CD14-positive monocyte (primary cell): Measurements from ENCODE around the gene SLC25A21. TPM values are rescaled to one million over a fixed set of nuclear protein-coding genes. Genes with fewer than 3 reads are reported as not detected.
"Not testable (repeated sequence)": the region's sequence is repeated elsewhere in the genome, so short reads cannot be mapped to it uniquely, and the experiment has no call there.

Source experiments
- DNase-seq, 3 donors: peaks; one replicate each; pipeline ENCODE4 v3.0.0-alpha.2; 2011 to 2022
- H2AFZ ChIP-seq: 2 replicates; pipeline ENCODE4 v1.6.0; 2012; ENCODE audit warnings: mild to moderate bottlenecking, low read depth, low read length, inconsistent platforms; ENCODE audit not compliant: insufficient read depth, poor library complexity, severe bottlenecking
- H3K27ac ChIP-seq, 2 donors: 1 replicate in 1 of 2; 2 replicates in 1 of 2; pipeline ENCODE4 v1.5.1; 2012 to 2013; ENCODE audit warnings: low read length in 2 of 2, control low read depth in 1 of 2, inconsistent platforms in 1 of 2, low read depth in 1 of 2, mild to moderate bottlenecking in 1 of 2
- H3K27me3 ChIP-seq, 2 donors: one replicate each; pipeline versions ENCODE4 v1.6.0 to v1.6.1; 2011 to 2013; ENCODE audit warnings: low read length in 2 of 2; ENCODE audit not compliant: control insufficient read depth in 2 of 2, insufficient read depth in 2 of 2
- H3K36me3 ChIP-seq, 2 donors: replicated peaks in 1 of 2; 1 replicate in 1 of 2; 2 replicates in 1 of 2; pipeline versions ENCODE4 v1.5.1 to v1.6.1; 2012 to 2013; ENCODE audit warnings: low read length in 2 of 2, control low read depth in 1 of 2, inconsistent platforms in 1 of 2, mild to moderate bottlenecking in 1 of 2; ENCODE audit not compliant: insufficient read depth in 2 of 2, control insufficient read depth in 1 of 2
- H3K4me1 ChIP-seq, 2 donors: 1 replicate in 1 of 2; 2 replicates in 1 of 2; pipeline versions ENCODE4 v1.5.1 to v1.6.1; 2012 to 2013; ENCODE audit warnings: low read length in 2 of 2, control low read depth in 1 of 2, inconsistent platforms in 1 of 2, mild to moderate bottlenecking in 1 of 2, moderate library complexity in 1 of 2; ENCODE audit not compliant: insufficient read depth in 2 of 2, control insufficient read depth in 1 of 2
- H3K4me2 ChIP-seq: replicated peaks from 2 replicates; pipeline ENCODE3; 2012; ENCODE audit warnings: low read length, moderate library complexity, mild to moderate bottlenecking; ENCODE audit not compliant: poor library complexity, severe bottlenecking; ENCODE audit errors: extremely low read depth
- H3K4me3 ChIP-seq, 3 experiments: fragments of 200-600 bp in 1 of 3; sonication (generic) in 1 of 3; replicated peaks in 1 of 3; 1 replicate in 2 of 3; 2 replicates in 1 of 3; pipeline ENCODE4 v1.5.1; 2011 to 2013; ENCODE audit warnings: low read length in 3 of 3, mild to moderate bottlenecking in 3 of 3, control low read depth in 2 of 3, low read depth in 2 of 3, inconsistent platforms in 1 of 3, moderate library complexity in 1 of 3
- H3K79me2 ChIP-seq: 2 replicates; pipeline ENCODE4 v1.6.0; 2012; ENCODE audit warnings: mild to moderate bottlenecking, control low read depth, inconsistent platforms, low read length, moderate library complexity; ENCODE audit not compliant: insufficient read depth
- H3K9ac ChIP-seq: 2 replicates; pipeline ENCODE4 v1.6.0; 2017; ENCODE audit warnings: low read length, mild to moderate bottlenecking; ENCODE audit not compliant: insufficient read depth, poor library complexity, severe bottlenecking
- H3K9me3 ChIP-seq, 2 donors: replicated peaks in 1 of 2; 1 replicate in 1 of 2; 2 replicates in 1 of 2; pipeline versions ENCODE4 v1.5.1 to v1.6.1; 2012 to 2013; ENCODE audit warnings: low read length in 2 of 2, control low read depth in 1 of 2; ENCODE audit not compliant: control insufficient read depth in 1 of 2, insufficient read depth in 1 of 2
- H4K20me1 ChIP-seq: 2 replicates; pipeline ENCODE4 v1.6.0; 2012; ENCODE audit warnings: mild to moderate bottlenecking, low read length, control low read depth, moderate library complexity; ENCODE audit not compliant: insufficient read depth
- H3K27ac Mint-ChIP-seq, 7 donors: one replicate each; pipeline ENCODE4 v1.8.0; 2020; ENCODE audit warnings: mild to moderate bottlenecking in 7 of 7, mixed read lengths in 7 of 7, moderate library complexity in 6 of 7, inconsistent platforms in 2 of 7
- H3K27me3 Mint-ChIP-seq, 3 donors: one replicate each; pipeline ENCODE4 v1.8.0; 2021 to 2022; ENCODE audit warnings: low read depth in 3 of 3, mild to moderate bottlenecking in 3 of 3, mixed read lengths in 3 of 3, moderate library complexity in 3 of 3, inconsistent platforms in 1 of 3
- H3K36me3 Mint-ChIP-seq, 2 donors: one replicate each; pipeline ENCODE4 v1.8.0; 2020; ENCODE audit warnings: mixed read lengths in 2 of 2, inconsistent platforms in 1 of 2, mild to moderate bottlenecking in 1 of 2
- H3K4me1 Mint-ChIP-seq: one replicate; pipeline ENCODE4 v1.8.0; 2020; ENCODE audit warnings: mild to moderate bottlenecking, mixed read lengths
- H3K4me3 Mint-ChIP-seq, 2 donors: one replicate each; pipeline ENCODE4 v1.8.0; 2020; ENCODE audit warnings: mild to moderate bottlenecking in 2 of 2, mixed read lengths in 2 of 2, moderate library complexity in 1 of 2
- H3K9me3 Mint-ChIP-seq, 7 donors: one replicate each; pipeline ENCODE4 v1.8.0; 2020 to 2022; ENCODE audit warnings: mixed read lengths in 7 of 7, mild to moderate bottlenecking in 6 of 7, moderate library complexity in 6 of 7, inconsistent platforms in 2 of 7
- CTCF ChIP-seq: fragments of 200-600 bp; IDR thresholded peaks from one replicate; pipeline ENCODE4 v1.8.0; 2022; ENCODE audit warnings: antibody characterized with exemption, mild to moderate bottlenecking
- WGBS: methylation state at CpG from one replicate; pipeline ENCODE4 v1.1.5; 2013; ENCODE audit warnings: missing lambda C conversion rate; ENCODE audit not compliant: insufficient coverage; 5-methylcytosine and 5-hydroxymethylcytosine counted together
- intact Hi-C, 2 donors: fragments of 100-400 bp; cut with micrococcal nuclease; formaldehyde crosslinking; loops; one replicate each; pipeline versions ENCODE4 v1.15.0 to v1.15.1; 2023
- polyA plus RNA-seq, 3 donors: library from polyadenylated mRNA; depleted of rRNA in 1 of 3; unstranded in 2 of 3; stranded (reverse) in 1 of 3; fragments of 300-500 nt in 2 of 3; fragments of >200 nt in 1 of 3; fragmentation: Illumina TruSeq in 2 of 3; gene quantifications; 1 replicate in 2 of 3; 2 replicates in 1 of 3; pipeline ENCODE4 v1.2.3, GENCODE V29; 2012 to 2021

Gene SLC25A21
- polyA plus RNA-seq, 3 donors: not detected

- H3K27me3 ChIP-seq: no peaks in the 10 kb centered on the region
- H3K79me2 ChIP-seq: no peaks in the 10 kb centered on the region
- peaks cover 0 to 2% (median 1%) of the 10 kb centered on the region in 3 donors for H3K27me3 Mint-ChIP-seq
- H3K4me1 ChIP-seq: no peaks in the 10 kb centered on the region
- no peak for DNase-seq
- H4K20me1 ChIP-seq: no peaks in the 10 kb centered on the region
- no peaks in the 10 kb centered on the region for H3K9me3 ChIP-seq
- no peak overlapping the region for H3K27ac ChIP-seq
- intact Hi-C loops: no loop called here
- H3K36me3 Mint-ChIP-seq: no peaks in the 10 kb centered on the region
- no peak overlapping the region for H3K4me3 ChIP-seq
- WGBS: no CpG with 5 or more reads among the region's 1 CpG
- TF ChIP-seq CTCF: no peak
- no peak overlapping the region for H3K4me2 ChIP-seq
- no peak overlapping the region for H3K9ac ChIP-seq
- H2AFZ ChIP-seq: no peak overlapping the region
- no peaks in the 10 kb centered on the region for H3K36me3 ChIP-seq
- H3K4me1 Mint-ChIP-seq: no peaks in the 10 kb centered on the region
- no peak overlapping the region for H3K4me3 Mint-ChIP-seq
- H3K9me3 Mint-ChIP-seq: peaks cover 0 to 8% (median 3%) of the 10 kb centered on the region in 7 donors
- no peak overlapping the region for H3K27ac Mint-ChIP-seq
Measured at GRCh38 chr14:37186865-37187264, 14.5 kb upstream of the SLC25A21 start.

- Histone ChIP-seq H3K79me2 (no peaks in the 10 kb centered on the region), H3K9ac (no peak overlapping the region), H2AFZ (no peak overlapping the region), H3K4me1 (no peaks in the 10 kb centered on the region), H4K20me1 (no peaks in the 10 kb centered on the region), H3K4me3 (no peak overlapping the region), H3K36me3 (no peaks in the 10 kb centered on the region), H3K4me2 (no peak overlapping the region), H3K9me3 (no peaks in the 10 kb centered on the region), H3K27me3 (no peaks in the 10 kb centered on the region), H3K27ac (no peak overlapping the region)
- TF ChIP-seq CTCF: no peak
- DNase-seq: no peak
- Mint-ChIP-seq H3K36me3 (no peaks in the 10 kb centered on the region), H3K9me3 (peaks cover 0 to 11% (median 8%) of the 10 kb centered on the region in 7 donors), H3K27me3 (peaks cover 0 to 5% (median 0%) of the 10 kb centered on the region in 3 donors), H3K4me1 (no peaks in the 10 kb centered on the region), H3K4me3 (no peak overlapping the region), H3K27ac (no peak overlapping the region)
- intact Hi-C loops: no loop called here
Measured at GRCh38 chr14:37185670-37186069, 13.3 kb upstream of the SLC25A21 start.

GRCh38 chr14:37184520-37184919, 12.1 kb upstream of the SLC25A21 start:
- H3K4me3 Mint-ChIP-seq, H3K4me1 ChIP-seq, H3K36me3 Mint-ChIP-seq, intact Hi-C loops, H3K27ac Mint-ChIP-seq, H3K9me3 ChIP-seq, H3K79me2 ChIP-seq, H3K4me3 ChIP-seq, H3K4me2 ChIP-seq, H2AFZ ChIP-seq, H3K27me3 Mint-ChIP-seq, H3K27me3 ChIP-seq, H3K27ac ChIP-seq, DNase-seq, H3K36me3 ChIP-seq, H3K9ac ChIP-seq, H3K4me1 Mint-ChIP-seq, H4K20me1 ChIP-seq: not testable (repeated sequence)
- peaks cover 0 to 11% (median 8%) of the 10 kb centered on the region in 7 donors for H3K9me3 Mint-ChIP-seq
- 89% methylated on average over 5 of the region's 8 CpGs for WGBS
